NCI-H2196 treated with DMSO at 0.1 percent for 48 hours (cell line): ENCODE results near the gene GNB1L.
"Not testable (repeated sequence)": the region's sequence is repeated elsewhere in the genome, so short reads cannot be mapped to it uniquely, and the experiment has no call there.

Experiments
- DNase-seq: peaks from one replicate; lab custom pipeline; 2025; ENCODE audit not compliant: unreplicated experiment; lab: John Stamatoyannopoulos, UW

GNB1L gene

DNA sequence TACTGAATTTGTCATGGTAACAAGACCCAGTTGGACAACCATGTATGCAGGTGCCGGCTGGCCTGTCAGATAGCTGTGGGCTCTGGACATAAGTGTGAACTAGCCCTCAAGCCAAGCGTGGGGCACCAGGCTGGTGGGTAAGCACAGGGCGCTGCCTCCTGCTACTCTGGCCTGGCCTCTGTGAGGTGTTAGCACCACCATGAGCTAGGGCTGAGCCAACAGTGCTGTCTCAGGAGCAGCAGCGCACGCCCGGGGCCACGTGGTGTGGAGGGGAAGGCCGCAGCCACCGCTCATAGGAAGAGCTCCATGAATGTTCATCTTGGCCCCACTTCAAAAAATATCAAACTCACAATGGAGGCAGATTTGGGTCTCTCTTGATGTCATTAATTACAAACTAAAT, 35.3 kb upstream of the GNB1L start:
- DNase-seq = no peak

DNA sequence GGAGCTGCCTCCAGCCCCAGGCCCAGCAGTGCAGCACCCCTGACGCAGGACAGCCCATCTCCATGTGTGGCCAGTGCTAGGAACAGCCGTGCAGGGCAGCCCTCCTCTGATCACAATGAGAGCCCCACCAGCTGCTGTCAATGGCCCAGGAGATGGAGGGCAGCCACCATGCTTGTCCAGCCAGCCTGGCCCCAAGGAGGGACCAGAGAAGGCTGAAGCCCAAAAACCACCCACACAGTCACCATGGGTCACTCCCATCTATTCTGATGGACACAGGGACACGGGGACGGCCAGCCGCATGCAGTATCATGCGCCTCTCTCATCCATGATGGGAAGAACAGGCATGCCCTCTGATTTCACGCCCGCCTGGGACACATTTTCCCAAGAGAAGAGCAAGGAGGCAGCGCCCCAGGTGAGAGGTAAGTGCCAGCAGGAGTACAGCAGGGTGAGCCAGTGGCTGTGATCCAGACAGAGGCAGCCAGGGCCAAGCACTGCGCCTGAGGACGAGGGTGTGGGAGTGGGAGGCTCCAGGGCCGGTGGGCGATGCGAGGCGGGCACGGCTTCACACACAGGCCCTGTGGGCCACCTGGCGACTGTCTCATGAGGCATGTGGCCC, 33.6 kb upstream of the GNB1L start:
- DNase-seq = no peak

GRCh38 chr22:19887256-19887985, 32.7 kb upstream of the GNB1L start:
- DNase-seq = no peak

DNA sequence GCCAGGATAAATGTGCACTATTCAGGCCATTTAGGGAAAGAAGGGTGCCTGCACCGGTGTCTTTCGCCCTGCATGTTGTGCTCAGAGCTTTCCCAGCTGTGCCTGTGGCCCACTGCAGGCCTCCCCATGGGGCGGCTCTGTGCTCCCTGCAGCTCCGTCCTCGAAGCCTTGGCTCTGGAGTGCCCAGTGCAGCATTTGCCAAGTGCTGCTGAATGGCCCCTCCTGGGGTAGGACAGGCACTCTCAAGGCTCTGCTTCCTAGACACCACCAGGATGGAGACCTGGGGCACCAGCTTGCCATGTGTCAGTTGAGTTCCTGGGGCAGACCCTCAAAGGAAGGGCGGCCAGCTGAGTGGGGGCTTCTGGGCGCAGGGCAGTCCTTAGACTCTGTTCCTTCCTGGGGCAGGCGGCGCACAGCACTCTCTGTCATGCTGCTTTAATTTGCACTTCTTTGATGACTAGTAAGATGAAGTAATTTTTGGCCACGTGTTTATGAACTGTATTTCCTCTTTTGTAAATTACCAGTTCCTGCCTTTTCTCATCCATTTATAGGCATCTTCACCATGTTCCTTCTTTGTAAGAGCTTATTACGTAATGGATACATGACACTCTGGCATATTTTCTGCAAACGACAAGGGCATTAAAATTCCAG, 32.1 kb upstream of the GNB1L start:
- DNase-seq = no peak

DNA sequence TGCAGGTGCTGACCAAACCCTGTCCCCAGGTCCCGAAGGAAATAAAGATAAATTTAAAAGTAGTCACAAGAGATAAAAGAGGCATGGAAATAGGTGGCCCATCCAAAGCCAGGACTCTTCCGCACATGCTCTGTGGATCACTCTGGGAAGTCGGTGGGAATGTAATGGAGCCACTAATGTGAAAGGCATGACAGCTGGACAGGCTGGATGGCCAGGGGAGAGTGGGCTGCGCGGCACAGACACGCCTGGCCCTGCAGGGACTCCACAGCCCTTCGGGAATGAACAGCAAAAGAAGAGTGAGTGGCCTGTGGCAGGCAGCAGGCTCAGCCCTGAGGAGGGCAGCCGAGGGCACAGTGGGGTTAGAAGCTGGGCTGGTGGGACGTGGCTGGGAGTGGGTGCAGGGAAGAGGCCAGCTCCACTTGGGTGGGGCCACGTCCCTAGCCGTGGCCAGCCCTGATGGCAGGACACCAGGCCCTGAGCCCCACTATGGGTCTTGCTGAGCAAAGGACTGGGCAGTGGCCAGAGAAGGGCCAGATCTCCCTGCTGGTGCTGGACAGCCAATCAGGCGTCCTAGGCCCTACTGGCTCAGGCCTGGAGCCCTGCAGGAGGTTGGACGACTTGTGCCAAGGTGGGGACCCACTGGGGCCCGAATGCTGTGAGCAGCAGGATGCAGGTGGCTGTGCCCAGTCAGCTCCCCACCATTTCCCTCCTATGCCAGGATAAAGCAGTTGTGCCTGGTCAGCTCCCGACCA, 31.3 kb upstream of the GNB1L start:
- DNase-seq = no peak

DNA sequence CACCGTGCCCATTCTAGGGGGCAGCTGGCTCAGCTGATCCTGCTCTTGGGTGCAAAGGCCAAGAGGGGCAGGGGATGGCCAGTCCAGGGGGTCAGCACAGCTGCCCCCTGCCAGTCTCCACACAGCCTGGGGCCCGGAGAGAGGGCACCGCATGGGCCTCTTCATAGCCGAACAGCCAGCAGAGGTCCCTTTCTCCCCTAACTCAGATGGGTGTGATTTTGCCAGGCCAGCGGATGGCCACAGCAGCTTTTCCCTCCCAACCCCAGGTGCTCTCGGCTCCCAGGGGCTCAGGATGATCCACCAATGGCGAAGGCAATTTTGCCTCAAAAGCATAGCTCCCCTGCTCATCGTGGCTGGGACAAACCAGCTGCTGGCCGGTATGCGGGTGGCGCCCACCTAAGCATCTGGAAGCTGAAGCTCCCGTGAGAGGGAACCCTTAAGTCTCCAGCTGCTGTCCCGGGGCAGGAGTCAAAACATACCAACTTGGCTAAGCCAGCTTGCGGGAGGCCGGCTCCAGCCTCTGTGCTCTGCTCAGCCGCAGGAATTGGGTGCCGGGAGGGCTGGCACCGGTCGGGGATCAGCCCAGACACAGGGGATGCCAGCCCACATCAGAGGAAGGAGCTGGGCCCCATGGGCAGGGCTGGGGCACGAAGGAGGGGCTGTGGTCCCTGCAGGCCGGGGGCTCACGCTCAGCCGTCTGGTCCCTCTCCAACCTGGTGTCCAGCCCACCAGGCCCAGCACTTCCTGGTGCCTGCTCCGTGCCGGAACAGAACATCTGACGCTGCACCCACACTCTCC, 30.5 kb upstream of the GNB1L start:
- no peak for DNase-seq

DNA sequence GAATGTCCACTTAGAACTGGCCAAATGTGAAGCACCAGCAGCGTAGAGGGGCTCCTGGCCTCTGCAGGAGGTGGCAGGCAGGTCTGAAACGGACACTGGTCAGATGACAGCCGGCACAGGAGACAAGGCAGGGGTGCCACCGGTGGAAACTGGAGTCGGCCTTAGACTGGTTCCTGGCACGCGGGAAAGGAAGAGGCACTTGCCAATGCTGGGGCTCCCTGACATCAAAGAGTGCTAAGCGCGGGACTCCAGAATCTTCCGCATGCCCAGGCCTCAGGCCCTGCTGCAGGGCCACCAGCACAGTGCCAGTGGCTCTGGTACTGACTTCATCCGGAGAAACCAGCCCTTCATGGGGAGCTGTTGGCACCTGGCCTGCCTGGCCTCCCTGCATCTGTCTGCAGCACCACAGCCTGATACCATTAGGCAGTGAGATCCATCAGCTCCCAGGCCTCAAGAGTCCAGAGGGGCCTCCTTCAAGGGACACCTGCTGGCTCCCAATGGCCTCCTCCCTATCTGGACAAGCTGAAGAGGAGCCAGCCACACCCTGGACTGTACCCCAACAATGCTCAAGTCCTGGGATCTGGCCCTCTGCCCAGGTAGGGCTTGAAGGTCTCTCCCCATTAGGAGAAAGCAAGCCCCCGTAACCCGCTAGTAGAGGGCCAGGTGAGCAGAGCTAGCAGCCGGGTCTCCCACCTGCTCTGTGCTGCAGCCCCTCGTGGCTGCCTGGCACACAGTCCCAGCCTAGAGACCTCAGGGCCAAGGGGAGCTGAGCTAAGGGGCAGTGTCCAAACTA, 29.7 kb upstream of the GNB1L start:
- DNase-seq = no peak

DNA sequence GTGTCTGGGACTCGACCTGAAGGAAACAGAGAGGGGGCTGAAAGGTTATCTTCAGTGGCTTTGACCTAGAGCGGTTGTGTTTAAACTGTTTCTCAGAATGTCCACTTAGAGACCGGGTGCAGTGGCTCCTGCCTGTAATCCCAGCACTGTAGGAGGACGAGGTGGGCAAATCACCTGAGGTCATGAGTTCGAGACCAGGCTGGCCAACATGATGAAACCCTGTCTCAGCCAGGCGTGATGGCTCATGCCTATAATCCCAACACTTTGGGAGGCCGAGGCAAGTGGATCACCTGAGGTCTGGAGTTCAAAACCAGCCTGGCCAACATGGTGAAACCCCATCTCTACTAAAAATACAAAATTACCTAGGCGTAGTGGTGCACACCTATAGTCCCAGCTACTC, 28.8 kb upstream of the GNB1L start:
- DNase-seq = not testable (repeated sequence)

DNA sequence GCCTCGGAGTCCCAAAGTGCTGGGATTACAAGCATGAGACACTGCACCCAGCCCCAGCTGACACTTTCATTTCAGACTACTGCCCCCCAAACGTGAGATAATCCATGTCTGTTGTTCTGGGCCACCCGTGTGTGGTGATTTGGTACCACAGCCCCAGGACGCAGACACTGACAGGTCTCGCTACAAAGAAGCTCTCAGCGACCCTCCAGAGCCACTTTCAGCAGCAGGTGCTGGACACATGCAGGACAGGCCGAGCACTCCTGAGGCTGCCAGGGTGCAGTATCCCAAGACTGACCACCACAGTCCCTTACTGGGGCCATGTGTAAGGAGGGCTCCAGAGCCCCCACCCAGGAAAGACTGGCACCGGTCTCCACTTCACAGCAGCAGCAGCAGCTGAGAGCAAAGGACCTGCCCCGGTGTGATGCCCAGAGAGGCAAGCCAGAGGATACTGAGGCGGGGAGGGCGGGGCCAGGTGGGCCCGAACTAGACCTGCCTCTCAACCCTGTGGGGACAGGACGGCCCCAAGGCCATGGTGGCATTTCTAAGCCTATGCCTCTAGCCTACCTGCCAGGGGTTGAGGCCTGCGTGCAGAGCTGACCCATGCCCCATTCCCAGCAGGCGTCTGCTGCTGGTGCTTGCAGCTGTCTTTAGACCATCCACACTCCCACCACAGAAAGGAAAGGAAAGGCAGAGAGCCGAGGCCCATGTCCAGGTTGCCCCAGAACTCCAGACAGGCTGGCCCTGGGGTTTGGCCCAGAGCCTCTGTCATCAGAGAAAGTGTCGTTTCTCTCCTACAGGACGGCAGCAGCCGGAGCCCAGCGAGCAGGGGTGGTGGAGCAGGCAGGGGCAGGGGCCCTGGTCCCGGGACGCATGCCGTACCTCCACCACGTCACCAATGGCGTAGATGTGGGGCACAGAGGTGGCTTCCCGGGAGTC, 28.0 kb upstream of the GNB1L start:
- DNase-seq = no peak

DNA sequence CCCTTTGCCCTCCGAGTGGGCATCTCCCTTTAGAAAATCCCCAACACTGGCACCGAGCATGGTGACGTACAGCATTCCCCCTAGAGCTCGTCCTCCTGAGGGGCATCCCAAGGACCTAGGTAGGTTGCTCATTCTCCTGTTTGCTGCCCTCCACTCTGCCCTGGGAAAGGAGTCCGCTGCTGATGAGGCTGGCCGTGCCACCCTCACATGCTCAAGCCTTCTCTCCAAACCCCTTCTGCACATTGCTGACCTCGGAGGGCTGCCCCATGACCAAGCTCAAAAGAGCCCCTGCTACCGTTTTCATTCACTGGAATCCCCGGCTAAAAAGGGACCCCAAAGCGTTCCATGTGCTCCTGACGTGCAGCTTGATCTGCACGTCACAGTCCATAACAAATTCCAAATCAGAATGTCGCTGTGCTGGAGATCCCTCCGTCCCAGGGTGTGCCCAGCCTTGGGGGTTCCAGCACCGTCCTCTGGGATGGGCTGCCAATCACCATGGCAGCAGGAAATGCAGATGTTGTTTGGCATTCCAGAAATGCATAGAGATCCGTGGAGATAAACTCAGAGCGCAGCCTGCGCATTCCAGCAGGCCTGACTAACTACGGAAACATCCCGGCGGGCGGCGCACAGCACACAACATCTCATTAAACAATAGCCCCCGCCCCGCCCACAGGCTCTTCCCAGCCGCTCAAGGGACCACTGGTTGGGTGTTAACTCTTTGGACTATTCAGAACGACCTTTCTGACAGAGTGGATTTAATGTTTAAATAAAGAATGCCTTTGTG, 26.3 kb upstream of the GNB1L start:
- no peak for DNase-seq

- DNase-seq = no peak
These were observed 25.5 kb upstream of the GNB1L start for GRCh38 chr22:19879992-19880785.

- no peak for DNase-seq
These were observed 24.9 kb upstream of the GNB1L start for GRCh38 chr22:19879643-19879991.

DNA sequence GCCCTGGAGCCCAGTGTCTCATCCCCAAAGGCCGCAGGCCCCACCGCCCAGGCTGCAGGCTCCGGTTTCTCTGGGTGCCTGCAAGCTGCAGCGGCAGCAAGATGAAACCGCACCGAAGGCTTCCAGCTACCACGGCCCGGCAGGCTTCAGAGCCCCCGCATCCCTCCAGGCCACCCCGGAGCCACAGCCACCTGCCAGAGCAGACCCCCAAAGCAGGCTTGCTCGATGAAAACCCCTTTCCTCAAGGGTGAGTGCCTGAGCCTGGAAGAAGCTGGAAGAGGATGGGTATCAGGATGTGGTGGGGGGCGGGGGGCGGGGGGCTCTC, 24.5 kb upstream of the GNB1L start:
- no peak for DNase-seq

DNA sequence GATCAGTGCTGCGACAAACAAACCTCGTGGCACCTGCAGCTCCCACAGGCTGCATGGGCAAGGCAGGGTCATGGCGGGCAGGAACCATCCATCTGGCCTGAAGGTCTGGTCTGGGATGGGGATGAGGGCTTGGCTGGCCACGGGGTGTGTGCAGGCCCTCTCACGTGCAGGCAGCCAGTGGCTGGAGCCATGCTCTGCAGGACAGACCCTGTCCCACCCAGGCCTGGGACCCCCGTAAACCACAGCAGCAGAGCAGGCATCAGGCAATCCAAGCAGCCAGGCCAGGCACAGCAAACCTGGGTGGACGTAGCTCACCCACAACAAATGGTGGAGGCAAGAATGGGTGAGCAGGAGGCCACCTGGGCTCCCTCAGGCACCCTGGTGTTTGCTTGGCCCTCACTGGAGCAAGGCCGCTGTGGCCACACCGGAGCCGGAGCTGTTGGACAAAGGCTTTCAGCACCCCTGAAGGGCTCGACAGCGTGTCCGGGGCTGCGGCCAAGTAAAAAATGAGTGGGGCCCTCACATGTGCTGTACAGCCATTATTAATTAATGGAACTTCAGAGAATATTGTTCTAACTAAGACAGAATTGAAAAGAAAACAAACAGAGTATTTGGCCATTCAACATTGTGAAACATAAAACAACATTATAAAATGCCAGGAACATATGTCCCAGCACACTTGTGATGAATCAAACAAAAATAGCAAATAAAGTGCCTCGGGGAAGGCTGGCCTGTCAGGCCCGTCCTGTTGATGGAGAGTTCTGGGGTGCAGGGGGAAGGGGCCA, 24.0 kb upstream of the GNB1L start:
- no peak for DNase-seq

DNA sequence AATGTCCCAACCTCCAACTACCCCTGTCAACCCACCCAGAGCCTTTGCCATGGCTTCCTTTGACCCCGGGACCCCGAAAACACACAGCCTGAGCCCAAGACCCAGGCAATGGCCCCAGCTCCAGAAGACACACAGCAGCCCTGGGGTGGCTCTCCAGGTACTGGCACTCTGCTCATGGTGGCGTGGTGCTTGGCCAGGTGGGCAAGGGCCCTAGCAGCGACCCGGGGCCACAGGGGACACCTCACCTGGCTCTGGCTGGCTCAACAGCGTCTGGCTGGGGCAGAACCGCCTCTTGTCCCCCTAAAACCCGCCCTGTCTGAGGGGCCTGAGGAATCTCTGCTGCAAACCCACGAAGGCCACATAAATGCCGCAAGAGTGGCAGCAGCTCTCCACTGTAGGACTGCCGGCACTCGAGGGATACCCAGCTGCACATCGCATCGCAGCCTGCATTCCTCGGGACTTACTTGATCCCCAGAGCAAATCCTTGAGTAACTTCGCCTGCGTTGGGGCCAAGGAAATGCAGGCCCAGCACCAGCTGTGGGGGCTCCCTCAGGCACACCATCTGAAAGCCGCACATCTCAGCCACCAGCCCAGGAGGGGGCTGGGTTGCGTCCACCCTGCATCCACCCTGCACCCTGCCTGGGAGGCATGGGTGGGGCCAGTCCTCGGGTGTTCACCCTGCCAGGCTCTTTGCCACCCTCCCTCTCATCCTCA, 23.1 kb upstream of the GNB1L start:
- no peak for DNase-seq

GRCh38 chr22:19876941-19877625, 22.4 kb upstream of the GNB1L start:
- DNase-seq = no peak
